ENCODE measurements around the gene GPX6. TPM values are rescaled to one million over a fixed set of nuclear protein-coding genes. Genes with fewer than 3 reads are reported as not detected.

GPX6 gene
- total and polyA plus RNA-seq, 2 of the 13 experiments (the other 11 are each of a cell fraction or from before 2014, with no cell fraction given), result not detected

- TF ChIP-seq PRDM15 (CRISPR knock-in tag; IDR thresholded peaks at IDR 0.05) (no peak), GATAD1 (CRISPR knock-in tag; IDR thresholded peaks at IDR 0.05) (no peak), TEAD2 (CRISPR knock-in tag; IDR thresholded peaks at IDR 0.05) (no peak), CREB3 (CRISPR knock-in tag; IDR thresholded peaks at IDR 0.05) (no peak), ISX (CRISPR knock-in tag; conservative IDR thresholded peaks at IDR 0.05) (no peak), IKZF5 (CRISPR knock-in tag; IDR thresholded peaks at IDR 0.05) (peak; percentile 44; the same call in 1 of the 2 replicates), BHLHE40 (IDR thresholded peaks at IDR 0.05; ENCODE audit: low read length) (peak; percentile 26; the same call in 1 of the 2 replicates), ARID5B (CRISPR knock-in tag; IDR thresholded peaks at IDR 0.05) (peak; percentile 55; the same call in 1 of the 2 replicates), REST (IDR thresholded peaks at IDR 0.05; ENCODE audit: borderline replicate concordance in 1 of 2, low read depth in 1 of 2, low read length in 2 of 2) (no peak), HHEX (CRISPR knock-in tag; IDR thresholded peaks at IDR 0.05) (0 out of 2 replicates have a peak, but pooled peaks have one; percentile 10), ZNF460 (CRISPR knock-in tag; IDR thresholded peaks at IDR 0.05; ENCODE audit: borderline replicate concordance) (no peak), ZGPAT (CRISPR knock-in tag; IDR thresholded peaks at IDR 0.05) (peak; percentile 82)
These were observed 27.1 kb upstream of the GPX6 start (continued) for GRCh38 chr6:28542440-28543296.
